ENCODE results near the gene NR0B2.

- no peak for TF ChIP-seq CBX3 (IDR thresholded peaks at IDR 0.05; ENCODE audit: low read depth)
- TF ChIP-seq CTCF (IDR thresholded peaks at IDR 0.05 in 2 of 3, conservative IDR thresholded peaks at IDR 0.05 in 1 of 3; ENCODE audit: borderline replicate concordance in 1 of 3, insufficient read depth in 1 of 3, low read depth in 2 of 3, low read length in 2 of 3), result no peak
- TF ChIP-seq ZNF274 (IDR thresholded peaks at IDR 0.05; ENCODE audit: low read depth, low read length), result no peak
- TF ChIP-seq ELF1 (IDR thresholded peaks at IDR 0.05; ENCODE audit: borderline replicate concordance, low read depth), result no peak
- no peak for TF ChIP-seq REST (IDR thresholded peaks at IDR 0.05; ENCODE audit: low read depth)
- no peak for TF ChIP-seq MAX (IDR thresholded peaks at IDR 0.05)
- TF ChIP-seq POLR2A (IDR thresholded peaks at IDR 0.05; ENCODE audit: borderline replicate concordance, extremely low read depth, insufficient read depth, insufficient read length), result no peak
- TF ChIP-seq POLR2AphosphoS5 (IDR thresholded peaks at IDR 0.05; ENCODE audit: low read depth, low read length), result peak; percentile 29; the same call in 1 of the 2 replicates
- no peak for TF ChIP-seq TCF7L2 (IDR thresholded peaks at IDR 0.05; ENCODE audit: borderline replicate concordance, extremely low read depth, insufficient read depth, insufficient read length)
Observed at GRCh38 chr1:26874896-26875295, 38.9 kb downstream of the NR0B2 start.
